ENCODE data around the gene SUPT3H.
"Not testable (repeated sequence)": the region's sequence is repeated elsewhere in the genome, so short reads cannot be mapped to it uniquely, and the experiment has no call there.

The SUPT3H gene

GRCh38 chr6:45073771-45074170 is 304.0 kb downstream of the SUPT3H start:
- Histone ChIP-seq H3K4me3 (no peak overlapping the region), H3K27ac (no peak overlapping the region)
- no peak for DNase-seq (ENCODE audit: low spot score)
- TF ChIP-seq CTCF (IDR thresholded peaks at IDR 0.05), result no peak

GRCh38 chr6:45072673-45073072 is 305.1 kb downstream of the SUPT3H start:
- Histone ChIP-seq H3K4me3 (no peak overlapping the region), H3K27ac (no peak overlapping the region)
- DNase-seq (ENCODE audit: low spot score), result no peak
- no peak for TF ChIP-seq CTCF (IDR thresholded peaks at IDR 0.05)

DNA sequence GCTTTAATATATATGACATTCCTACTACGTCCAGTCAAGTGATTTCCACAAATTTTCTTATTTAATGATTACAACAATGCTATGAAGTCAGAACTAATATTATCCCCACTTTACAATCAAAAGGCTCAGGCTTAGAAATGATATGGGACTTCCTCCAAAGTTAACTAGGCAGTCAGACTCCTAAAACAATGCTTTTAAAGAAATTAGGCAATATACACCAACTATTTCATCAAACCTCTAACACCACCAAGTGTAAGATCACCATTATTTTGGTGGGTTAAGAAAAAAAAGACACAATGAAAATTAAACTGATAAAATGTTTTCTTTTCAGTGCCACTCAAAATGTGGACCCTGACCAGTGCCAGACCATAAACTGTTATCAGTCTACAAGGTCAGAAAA is 305.7 kb downstream of the SUPT3H start:
- no peak overlapping the region for H3K4me3 ChIP-seq
- TF ChIP-seq CTCF (IDR thresholded peaks at IDR 0.05), result no peak
- DNase-seq (ENCODE audit: low spot score), result no peak
- H3K27ac ChIP-seq, result no peak overlapping the region

DNA sequence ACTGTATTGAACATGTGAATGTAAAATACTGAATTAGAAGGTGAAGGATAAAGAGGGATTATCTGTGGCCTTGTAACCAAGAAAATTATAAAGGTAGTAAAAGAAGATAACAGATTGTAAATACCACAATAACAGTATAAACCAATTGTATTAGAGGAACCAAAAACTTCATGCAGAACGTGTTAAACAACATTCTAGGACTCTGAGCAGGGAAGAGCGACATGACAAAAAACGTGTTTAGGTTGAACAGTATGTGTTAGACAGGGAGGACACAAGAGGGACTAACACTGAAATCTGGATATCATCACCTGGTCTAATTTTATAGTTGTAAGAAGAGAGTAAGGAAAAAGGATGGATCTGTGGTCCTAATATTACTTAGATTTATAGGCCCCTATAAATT is 308.6 kb downstream of the SUPT3H start:
- TF ChIP-seq CTCF (IDR thresholded peaks at IDR 0.05), result no peak
- DNase-seq (ENCODE audit: low spot score), result no peak

GRCh38 chr6:45067446-45067845 is 310.3 kb downstream of the SUPT3H start:
- H3K27ac ChIP-seq; H3K4me3 ChIP-seq; DNase-seq (ENCODE audit: low spot score): not testable (repeated sequence)

More for the DNA sequence above, 308.6 kb downstream of the SUPT3H start:
- Histone ChIP-seq H3K4me3 (no peak overlapping the region), H3K27ac (no peak overlapping the region)

- not testable (repeated sequence) for DNase-seq (ENCODE audit: low spot score); H3K27ac ChIP-seq; H3K4me3 ChIP-seq
Observed at GRCh38 chr6:45062659-45063058, 315.1 kb downstream of the SUPT3H start.

- no peak for DNase-seq (ENCODE audit: low spot score)
- H3K4me3 ChIP-seq, result no peak overlapping the region
- no peak for TF ChIP-seq CTCF (IDR thresholded peaks at IDR 0.05)
- no peak overlapping the region for H3K27ac ChIP-seq
Observed at GRCh38 chr6:45057711-45058110, 320.0 kb downstream of the SUPT3H start.

- no peak for DNase-seq (ENCODE audit: low spot score)
- Histone ChIP-seq H3K4me3 (no peak overlapping the region), H3K27ac (no peak overlapping the region)
- TF ChIP-seq CTCF (IDR thresholded peaks at IDR 0.05), result no peak
Observed at GRCh38 chr6:45054610-45055009, 323.1 kb downstream of the SUPT3H start.
